PFSK-1 (cell line): ENCODE results near the gene MCM6.

Experiments used
- FOXP2 ChIP-seq: optimal IDR thresholded peaks from 2 replicates; pipeline ENCODE3; 2011; ENCODE audit warnings: borderline replicate concordance, control low read depth, inconsistent platforms; ENCODE audit not compliant: insufficient read depth; ENCODE audit errors: extremely low read length, extremely low read depth
- POLR2AphosphoS5 ChIP-seq: IDR thresholded peaks from 2 replicates; pipeline ENCODE4 v1.6.1; 2012; ENCODE audit warnings: low read depth, mild to moderate bottlenecking, control low read depth, low read length, moderate library complexity
- SIN3A ChIP-seq: IDR thresholded peaks from 2 replicates; pipeline ENCODE4 v1.6.1; 2012; ENCODE audit warnings: mild to moderate bottlenecking, low read length, moderate library complexity, borderline replicate concordance; ENCODE audit not compliant: insufficient read depth
- TAF1 ChIP-seq: IDR thresholded peaks from 2 replicates; pipeline ENCODE4 v1.6.1; 2012; ENCODE audit warnings: low read length, control low read depth, borderline replicate concordance; ENCODE audit not compliant: insufficient read depth
- TF ChIP-seq, protein P1 (sequence below), 2 experiments: IDR thresholded peaks; 2 replicates each; pipeline versions ENCODE4 v1.6.1 to v1.8.0; 2011 to 2012; ENCODE audit warnings: low read depth in 2 of 2, low read length in 2 of 2, control low read depth in 1 of 2, inconsistent platforms in 1 of 2, mild to moderate bottlenecking in 1 of 2, moderate library complexity in 1 of 2; ENCODE audit not compliant: insufficient read depth in 1 of 2

- TF ChIP-seq TAF1 (no peak), POLR2AphosphoS5 (no peak), SIN3A (no peak), FOXP2 (no peak)
- TF ChIP-seq, protein P1, sequence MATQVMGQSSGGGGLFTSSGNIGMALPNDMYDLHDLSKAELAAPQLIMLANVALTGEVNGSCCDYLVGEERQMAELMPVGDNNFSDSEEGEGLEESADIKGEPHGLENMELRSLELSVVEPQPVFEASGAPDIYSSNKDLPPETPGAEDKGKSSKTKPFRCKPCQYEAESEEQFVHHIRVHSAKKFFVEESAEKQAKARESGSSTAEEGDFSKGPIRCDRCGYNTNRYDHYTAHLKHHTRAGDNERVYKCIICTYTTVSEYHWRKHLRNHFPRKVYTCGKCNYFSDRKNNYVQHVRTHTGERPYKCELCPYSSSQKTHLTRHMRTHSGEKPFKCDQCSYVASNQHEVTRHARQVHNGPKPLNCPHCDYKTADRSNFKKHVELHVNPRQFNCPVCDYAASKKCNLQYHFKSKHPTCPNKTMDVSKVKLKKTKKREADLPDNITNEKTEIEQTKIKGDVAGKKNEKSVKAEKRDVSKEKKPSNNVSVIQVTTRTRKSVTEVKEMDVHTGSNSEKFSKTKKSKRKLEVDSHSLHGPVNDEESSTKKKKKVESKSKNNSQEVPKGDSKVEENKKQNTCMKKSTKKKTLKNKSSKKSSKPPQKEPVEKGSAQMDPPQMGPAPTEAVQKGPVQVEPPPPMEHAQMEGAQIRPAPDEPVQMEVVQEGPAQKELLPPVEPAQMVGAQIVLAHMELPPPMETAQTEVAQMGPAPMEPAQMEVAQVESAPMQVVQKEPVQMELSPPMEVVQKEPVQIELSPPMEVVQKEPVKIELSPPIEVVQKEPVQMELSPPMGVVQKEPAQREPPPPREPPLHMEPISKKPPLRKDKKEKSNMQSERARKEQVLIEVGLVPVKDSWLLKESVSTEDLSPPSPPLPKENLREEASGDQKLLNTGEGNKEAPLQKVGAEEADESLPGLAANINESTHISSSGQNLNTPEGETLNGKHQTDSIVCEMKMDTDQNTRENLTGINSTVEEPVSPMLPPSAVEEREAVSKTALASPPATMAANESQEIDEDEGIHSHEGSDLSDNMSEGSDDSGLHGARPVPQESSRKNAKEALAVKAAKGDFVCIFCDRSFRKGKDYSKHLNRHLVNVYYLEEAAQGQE (IDR thresholded peaks at IDR 0.05; ENCODE audit: insufficient read depth in 1 of 2, low read depth in 2 of 2, low read length in 2 of 2): no peak
Measured at GRCh38 chr2:135863233-135863632, 13.0 kb downstream of the MCM6 start.
